Endometrial microvascular endothelial cells (primary cell): ENCODE data around the gene RPS6KA5. TPM values are rescaled to one million over a fixed set of nuclear protein-coding genes. Genes with fewer than 3 reads are reported as not detected.
"Not testable (repeated sequence)": the region's sequence is repeated elsewhere in the genome, so short reads cannot be mapped to it uniquely, and the experiment has no call there.

Source experiments
- in situ Hi-C: cut with HindIII; loops from 2 replicates; pipeline ENCODE4 v1.10.0; 2017; ENCODE audit warnings: low sequenced_read_pairs, low pct_unique_long_range_greater_than_20kb; ENCODE audit errors: inconsistent ontology term
- total RNA-seq: library from RNA; depleted of rRNA; stranded (reverse); fragments of >200 nt; gene quantifications from one replicate; pipeline ENCODE4 v1.2.3, GENCODE V29; 2015; ENCODE audit errors: inconsistent ontology term

RPS6KA5 gene
- total RNA-seq, 1 donor from 2014 or later: 2.5 TPM

DNA sequence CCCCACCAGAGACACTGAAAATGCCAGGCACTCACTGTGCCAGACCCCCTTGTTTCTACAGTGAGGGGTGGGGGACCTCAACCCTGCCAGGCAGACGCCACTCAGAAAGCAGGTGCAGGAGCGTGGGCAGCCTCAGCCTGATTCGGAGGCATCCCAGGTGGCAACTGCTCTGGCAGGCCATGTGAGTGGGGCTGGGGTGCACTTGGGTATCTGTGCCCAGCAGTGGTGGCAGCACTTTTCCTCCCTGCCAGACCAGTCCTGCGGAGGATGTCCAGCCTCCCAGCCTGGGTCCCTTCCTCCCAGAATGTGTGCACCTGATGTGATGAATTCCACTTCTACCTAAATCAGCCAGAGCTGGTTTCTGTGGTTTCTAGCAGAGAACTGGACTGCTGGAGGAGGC lies 230.8 kb downstream of the RPS6KA5 start:
- in situ Hi-C loops: no loop called here

DNA sequence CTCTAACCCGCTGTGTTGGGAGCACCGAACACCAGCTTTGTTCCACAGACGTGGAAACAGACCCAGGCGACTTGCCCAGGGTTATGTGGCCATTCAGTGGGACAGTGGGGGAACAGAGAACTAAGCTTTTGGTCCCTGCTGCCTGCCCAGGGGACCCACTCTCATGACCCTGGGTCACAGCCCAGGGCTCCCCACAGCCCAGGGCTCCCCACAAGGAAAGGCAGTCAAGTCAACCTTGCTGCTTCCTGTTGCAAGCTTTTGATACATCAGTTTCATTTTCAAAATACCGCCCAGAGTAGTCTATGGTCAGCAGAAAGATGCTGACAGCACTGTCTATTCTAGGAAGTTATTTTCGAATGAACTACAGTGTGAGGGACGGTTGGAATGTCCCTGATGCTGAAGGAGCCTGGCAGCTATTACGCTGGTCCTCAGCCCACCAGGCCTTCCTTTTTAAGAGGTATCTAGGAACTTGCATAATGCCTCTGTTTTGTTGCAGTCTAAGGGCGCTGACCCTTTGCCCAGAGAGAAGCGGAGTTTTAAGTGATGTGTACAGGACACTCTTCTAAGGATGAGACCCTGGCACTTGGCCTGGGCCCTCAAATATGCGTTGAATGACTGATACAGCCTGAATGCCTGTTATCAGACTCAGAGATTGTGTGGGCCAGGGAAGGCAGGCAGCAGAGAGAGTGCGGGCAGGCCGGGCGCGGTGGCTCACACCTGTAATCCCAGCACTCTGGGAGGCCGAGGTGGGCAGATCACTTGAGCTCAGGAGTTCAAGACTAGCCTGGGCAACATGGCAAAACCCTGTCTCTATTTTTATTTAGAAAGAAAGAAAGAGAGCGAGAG lies 231.6 kb downstream of the RPS6KA5 start:
- in situ Hi-C loops: no loop called here

GRCh38 chr14:90827919-90828610 lies 232.4 kb downstream of the RPS6KA5 start:
- in situ Hi-C loops: no loop called here

- in situ Hi-C loops: not testable (repeated sequence)
These were observed 236.9 kb downstream of the RPS6KA5 start for GRCh38 chr14:90823542-90823941.

DNA sequence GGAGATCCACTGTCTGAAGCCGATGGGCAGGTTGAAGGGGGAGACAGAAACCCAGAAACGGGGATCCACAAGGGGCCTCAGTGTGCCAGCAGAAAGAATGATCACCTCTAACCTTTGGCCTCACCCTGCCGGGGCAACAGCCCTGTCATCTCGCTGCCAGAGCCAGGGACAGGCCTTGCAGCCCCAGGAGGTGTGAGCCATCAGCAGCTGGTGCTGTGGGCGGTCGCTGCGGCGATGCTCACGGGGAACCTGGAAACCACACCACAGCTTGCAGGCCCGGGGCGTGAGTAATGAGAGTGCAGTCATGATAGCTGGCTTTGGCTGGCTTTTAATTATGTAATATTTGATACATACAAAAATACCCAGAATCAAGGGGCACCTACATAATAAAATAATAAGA lies 239.5 kb downstream of the RPS6KA5 start:
- in situ Hi-C loops: no loop called here

GRCh38 chr14:90819734-90820393 lies 240.6 kb downstream of the RPS6KA5 start:
- in situ Hi-C loops: no loop called here

- in situ Hi-C loops: no loop called here
These were observed 241.7 kb downstream of the RPS6KA5 start for GRCh38 chr14:90818715-90819114.

DNA sequence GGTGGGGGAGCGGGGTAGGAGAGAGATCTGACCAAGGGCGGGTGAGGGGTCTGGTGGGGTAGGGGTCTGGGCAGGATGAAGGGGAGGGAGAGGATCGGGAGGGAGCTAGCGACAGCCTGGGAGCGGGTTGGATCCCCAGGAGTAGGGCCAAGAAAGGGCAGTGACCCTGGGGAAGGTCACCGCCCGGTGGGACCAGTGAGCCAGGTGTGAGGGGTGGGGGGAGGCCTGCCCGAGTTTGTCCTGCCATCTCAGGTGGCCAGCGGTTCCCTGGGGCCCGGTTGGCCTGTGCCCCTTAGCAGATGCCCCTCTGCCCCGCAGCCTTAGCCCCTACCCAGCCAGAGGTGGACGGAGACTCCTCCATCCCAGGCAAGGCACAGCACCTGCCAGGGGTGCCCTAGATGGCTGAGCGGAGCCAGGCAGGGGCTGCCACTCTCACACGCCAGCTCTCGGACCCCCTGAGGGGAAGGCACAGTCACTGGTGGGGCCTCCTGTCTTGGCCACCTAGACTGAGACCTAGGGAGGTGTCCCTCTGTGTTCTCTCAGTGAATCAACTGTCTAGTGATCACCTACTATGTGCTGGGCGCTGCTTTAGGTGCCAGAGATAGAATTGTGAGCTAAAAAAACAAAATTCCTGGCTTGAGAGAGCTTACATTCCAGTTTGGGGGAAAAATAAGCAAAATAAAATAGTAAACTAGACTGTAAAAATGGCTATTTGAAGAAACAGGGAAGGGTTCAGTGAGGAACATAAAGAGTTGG lies 243.6 kb downstream of the RPS6KA5 start:
- in situ Hi-C loops: no loop called here

- in situ Hi-C loops: no loop called here
These were observed 244.4 kb downstream of the RPS6KA5 start, which contains the start of gene TTC7B for GRCh38 chr14:90815822-90816662. TSS of gene TTC7B (minus strand) at chr14:90816430. CDS start at chr14:90816295, 135 bp downstream.

GRCh38 chr14:90815572-90815821 lies 244.9 kb downstream of the RPS6KA5 start:
- in situ Hi-C loops: no loop called here

DNA sequence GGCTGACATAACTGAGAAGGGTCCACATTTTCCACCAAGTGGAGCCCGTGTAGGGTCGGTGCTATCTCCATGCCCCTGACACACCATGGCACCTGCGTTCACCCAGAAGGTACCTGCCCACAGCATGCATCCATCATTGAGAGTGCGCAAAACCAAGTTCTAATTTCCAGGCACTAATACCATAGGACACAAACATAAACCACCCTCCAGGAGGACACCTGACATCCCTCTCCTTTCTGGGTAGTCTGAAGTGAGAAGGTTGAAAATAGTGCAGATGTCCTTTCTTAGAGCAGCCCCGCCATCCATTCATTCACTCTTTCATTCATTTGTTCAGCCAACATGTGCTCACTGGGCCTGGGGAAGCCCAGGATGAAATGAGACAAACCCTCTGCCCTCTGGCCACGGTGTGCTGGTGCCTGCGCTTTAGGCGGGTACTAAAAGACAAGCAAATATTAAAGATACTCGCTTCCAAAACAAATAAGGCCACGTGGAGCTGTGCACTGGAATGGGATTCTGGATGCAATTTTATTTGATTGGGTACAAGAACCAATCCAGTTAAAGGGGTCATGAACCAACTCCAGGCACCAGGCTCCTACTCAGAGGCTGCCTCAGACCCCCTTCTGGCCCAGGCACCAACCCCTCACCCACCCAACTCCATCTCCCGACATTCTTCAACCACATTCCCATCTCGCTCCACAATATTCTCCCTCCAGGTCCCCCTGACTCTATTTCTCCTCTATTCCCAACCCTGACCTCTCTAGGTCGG lies 245.5 kb downstream of the RPS6KA5 start:
- in situ Hi-C loops: no loop called here

- in situ Hi-C loops: no loop called here
These were observed 247.0 kb downstream of the RPS6KA5 start for GRCh38 chr14:90813442-90813841.

- in situ Hi-C loops: no loop called here
These were observed 248.3 kb downstream of the RPS6KA5 start for GRCh38 chr14:90812109-90812508.

GRCh38 chr14:90811641-90812040 lies 248.8 kb downstream of the RPS6KA5 start:
- in situ Hi-C loops: no loop called here

DNA sequence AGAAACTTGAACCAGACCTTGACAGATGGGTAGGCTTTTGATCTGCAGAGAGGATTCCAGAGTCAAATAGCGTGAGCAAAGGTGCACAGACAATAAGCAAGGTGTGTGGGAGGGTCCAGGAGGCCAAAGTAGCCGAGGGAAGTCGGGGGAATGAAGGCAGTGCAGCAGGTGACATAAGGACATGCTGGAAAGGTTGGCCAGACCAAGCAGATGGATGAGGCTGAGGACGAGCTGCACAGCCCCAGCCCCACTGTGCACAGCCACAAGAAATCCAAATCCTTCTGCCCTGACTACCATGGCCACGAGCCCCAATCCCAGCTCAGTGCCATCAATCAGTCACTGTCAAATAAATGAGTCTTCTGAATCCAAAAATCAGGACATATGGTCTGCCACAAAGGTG lies 249.6 kb downstream of the RPS6KA5 start:
- in situ Hi-C loops: no loop called here

DNA sequence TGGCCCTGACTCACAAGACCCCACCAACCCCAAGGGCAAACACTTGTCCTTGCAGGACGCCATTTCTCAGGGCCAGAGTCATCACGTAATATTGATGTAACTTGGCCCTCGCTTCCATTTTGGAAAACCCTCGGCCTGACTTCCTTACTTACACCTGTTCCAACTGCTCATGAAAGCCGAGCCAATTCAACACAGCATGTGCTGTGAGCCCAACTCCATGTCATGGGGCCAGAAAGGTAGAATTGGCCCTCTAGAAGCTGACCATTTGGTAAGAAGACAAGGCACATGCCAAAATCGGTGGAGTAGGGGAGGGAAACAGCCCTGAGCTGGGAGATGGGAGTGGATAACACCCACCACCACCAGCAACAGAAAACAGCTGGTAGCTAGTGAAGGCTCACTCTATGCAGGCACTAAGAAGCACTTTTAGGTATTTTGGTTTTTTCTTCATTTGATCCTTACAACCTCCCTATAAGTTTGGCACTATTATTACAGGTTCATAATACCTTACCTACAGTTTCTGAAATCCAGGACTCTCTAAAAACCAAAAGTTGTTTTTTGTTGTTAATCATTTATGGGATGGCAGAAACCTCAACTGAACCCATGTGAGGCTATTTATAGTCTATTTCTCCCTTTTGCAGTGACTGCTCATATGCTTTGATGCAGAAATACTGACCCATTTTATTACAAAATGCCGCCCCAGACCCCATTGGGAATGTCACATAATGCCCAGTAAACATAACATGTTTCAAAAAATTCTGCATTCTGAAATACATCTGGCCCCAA lies 250.7 kb downstream of the RPS6KA5 start:
- in situ Hi-C loops: no loop called here
